Activated CD4-positive, CD25-positive, alpha-beta regulatory T cell (primary cell): Measurements from ENCODE around the gene WNT5A.

ENCODE experiments used
- DNase-seq, 4 experiments: peaks; one replicate each; lab custom pipeline; 2025; lab: John Stamatoyannopoulos, UW

The WNT5A gene

DNA sequence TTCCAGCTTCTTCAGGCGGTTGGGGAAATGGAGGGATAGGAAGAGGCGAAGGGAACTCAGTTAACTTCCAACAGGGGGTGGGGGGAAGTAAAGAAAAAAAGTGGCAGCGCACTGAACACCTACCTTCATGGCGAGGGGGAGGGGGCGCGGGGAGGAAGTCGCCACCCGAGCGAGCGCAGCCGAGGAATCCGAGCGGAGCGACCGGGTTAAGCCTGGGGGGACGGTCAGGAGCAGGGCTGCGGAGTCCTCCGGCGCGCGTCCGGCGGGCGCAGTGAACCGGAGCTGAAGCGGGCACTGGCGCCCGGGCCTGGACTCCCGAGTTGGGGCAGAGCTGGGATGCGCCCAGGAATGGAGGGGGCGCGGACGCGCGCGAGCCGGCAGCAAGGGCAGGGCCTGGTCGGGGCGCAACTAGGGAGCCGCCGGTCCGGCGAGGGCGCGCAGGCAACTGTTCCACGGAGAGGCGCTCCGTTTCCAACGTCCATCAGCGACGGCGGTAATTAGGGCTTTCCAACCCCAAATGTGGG lies at the start of gene WNT5A:
Gene WNT5A (minus strand): TSS at position 450 of the 524 bp plus-strand sequence. CDS start 321 bp downstream, at position 129.
- DNase-seq = no peak

DNA sequence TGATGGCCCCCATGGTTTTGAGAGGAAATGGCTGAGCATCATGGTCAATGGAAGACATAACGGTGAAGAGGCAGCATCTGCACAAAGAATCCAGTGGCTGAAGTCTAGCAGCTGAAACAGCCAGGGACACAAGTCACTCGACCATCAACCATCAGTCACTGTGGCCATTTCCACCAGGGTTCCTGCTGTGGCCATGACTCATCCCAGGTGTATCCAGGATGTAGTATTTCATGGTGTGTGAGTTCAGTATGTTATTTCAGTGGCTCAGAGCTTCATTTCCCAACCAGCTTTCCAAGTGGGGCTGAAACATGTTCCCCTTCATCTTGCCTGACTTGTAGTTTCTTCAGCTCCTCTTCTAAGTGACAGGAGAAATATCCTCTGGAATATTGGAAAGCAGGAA lies 47.8 kb upstream of the WNT5A start:
- no peak for DNase-seq

DNA sequence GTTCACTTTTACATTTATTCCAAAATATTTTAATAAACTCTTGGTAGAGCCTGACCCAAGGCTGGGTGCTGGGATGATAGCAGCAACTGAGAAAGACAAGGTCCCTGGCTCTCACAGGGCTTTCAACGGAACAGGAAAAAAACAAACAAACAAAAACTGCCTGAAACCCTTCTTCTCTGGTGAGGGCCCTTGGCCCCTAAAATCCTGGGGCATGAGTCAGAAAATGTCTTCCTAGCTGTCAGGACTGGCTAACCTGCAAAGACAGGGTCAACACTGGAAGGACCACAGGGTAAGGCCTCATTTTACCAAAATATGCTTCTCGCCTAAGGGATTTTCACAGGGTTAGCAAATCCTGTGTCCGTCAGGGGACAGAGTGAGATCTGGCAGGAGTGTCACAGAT lies 45.7 kb upstream of the WNT5A start:
- no peak for DNase-seq

- DNase-seq = no peak
Measured at GRCh38 chr3:55531321-55531720, 44.2 kb upstream of the WNT5A start.

- DNase-seq = no peak
Measured at GRCh38 chr3:55527361-55527760, 40.3 kb upstream of the WNT5A start.

- no peak for DNase-seq
Measured at GRCh38 chr3:55526332-55527030, 39.4 kb upstream of the WNT5A start.

DNA sequence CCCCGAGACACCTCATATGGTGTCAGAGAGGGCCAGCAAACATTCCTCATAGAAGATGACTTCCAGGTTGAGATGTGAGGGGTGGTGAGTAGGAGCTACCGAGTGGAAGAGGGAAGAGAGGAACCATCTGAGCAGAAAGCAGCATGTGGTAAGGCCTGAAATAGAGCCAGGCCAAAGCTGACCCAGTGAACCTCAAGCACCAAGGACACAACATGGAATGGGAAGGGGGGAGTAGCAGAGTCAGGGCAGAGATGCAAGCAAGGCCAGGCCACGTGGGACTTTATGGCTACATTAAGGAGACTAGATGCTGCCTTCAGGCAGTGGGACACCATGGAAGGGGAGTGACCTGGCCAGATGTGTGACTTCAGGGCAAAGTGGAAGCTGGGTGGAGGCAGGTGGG lies 38.3 kb upstream of the WNT5A start:
- DNase-seq = no peak

DNA sequence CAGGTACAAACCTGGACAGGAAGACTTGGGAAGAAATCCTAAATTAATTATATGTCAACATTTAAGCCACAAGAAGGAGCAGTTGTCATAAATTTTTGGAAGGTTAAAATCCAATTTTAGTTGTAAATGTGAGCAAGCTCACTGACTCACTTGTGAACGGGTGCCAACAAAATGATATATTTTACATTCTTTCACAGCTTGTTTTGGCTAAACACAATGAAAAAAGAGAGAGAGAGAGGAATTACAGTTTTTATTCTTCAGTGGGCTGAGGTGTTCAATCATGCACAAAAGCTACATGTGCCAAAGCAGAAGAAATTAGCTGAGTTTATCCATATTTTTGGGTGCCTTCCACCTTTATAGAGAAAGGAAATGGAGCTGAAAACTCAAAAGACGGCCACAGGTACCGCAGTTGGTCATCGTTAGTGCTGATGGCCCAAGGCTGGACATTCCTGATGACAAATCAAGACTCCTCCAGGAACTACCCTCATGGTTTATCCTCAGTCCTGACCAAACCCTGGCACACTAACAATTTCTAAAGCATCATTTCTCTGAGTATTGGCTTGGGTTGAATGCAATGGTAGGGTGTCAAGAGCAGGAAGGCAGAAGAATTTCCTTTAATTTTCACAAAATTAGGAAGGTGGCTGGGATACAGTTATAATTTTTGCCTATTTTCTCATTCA lies 37.6 kb upstream of the WNT5A start:
- DNase-seq = no peak

DNA sequence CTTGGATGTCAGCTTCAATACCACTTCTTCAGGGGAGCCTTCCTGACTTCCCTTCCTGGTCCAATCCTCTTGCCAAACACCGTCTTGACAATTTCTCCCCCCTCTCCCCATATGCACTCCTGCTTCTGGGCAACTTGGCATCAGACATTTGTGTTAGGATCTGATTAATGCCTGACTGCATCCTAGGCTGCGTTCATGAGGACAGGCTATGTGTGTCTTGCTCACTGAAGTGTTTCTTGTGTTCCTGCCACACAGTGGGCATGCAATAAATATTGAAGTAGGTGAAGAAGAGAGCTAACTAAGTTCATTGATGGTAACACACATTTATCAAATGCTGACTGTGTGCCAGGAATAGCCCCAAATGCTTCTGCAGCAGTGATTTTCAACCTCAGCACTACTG lies 36.4 kb upstream of the WNT5A start:
- DNase-seq = no peak

DNA sequence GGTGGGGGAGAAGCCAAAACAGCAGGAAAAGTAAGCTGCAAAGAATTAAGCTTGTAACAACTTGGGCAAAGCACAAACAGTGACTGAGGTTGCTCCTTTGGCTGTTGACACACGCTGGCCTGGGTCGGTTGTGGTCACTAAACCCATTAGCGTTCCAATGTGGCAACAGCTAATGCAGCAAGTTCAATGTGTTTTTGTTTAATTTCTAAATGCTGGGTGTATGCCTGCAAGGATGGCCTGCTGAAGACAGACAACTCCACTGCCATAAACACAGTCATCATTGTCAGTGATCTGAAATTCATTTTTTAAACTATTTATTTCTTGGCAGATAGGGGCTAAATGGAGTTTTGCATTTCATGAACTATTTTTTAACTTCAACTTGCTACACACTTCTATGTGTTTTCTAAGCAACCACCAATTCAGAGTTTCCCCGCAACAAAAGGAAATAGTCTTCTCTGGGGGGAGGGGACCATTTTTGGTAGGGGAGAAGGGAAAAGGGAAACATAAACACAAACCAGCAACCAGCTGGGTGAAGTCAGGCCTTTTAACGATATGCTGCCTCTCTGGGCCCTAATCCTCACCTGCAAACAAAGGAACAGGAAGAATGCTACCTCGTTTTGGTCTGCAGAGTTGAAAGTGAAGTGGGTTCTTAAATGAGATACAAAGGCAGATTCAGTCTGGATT lies 34.8 kb upstream of the WNT5A start:
- DNase-seq = no peak

GRCh38 chr3:55521064-55521737 lies 34.1 kb upstream of the WNT5A start:
- DNase-seq = no peak

DNA sequence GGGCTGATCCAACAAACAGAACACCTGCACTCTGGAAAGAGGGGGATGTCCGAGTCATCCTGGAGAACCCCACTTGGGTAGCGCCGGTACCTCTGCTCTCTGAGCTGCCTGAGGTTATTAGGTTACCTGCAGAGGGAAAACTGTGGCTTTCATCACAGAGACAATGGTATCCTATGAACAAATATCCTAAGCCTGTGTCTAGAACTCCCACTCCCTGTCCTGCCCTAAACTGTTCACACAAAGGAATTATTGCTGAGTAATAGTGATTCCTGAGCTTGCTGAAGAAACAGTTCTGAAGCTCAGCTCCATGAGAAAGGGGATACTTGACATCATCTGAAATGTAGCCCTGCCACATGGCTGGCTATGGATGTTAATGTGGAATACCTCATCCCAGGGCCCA lies 31.9 kb upstream of the WNT5A start:
- no peak for DNase-seq

GRCh38 chr3:55518451-55518850 lies 31.3 kb upstream of the WNT5A start:
- no peak for DNase-seq

DNA sequence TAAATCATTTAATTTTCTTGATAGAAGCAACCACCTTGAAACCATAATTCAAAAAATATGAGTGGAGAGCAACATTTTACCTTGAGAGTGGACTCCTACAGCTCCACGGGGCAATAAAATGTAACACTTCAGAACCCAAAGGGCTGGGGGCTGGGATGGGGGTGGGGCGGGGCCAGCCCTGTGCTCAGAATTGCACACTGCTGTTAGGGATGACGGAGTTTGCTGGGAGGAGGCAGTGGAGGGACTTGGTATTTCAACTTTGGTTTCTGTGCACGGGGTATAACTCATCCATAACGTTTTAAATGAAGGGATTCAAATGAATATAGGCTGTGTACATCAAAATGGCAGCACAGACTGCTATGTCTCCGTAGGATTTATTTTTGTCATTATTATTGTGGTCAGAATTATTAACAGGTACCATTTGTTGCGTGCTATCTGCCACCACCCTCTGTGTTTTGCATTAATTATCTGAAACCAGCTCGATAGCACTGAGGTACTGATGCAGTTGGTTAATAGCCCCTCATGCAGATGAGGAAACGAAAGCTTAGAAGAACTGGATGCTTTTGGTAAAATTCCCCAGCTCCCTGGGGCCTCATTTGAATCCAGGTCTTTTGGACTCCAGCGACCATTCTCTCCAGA lies 29.4 kb upstream of the WNT5A start:
- DNase-seq = no peak

GRCh38 chr3:55515550-55516246 lies 28.6 kb upstream of the WNT5A start:
- DNase-seq = no peak

- DNase-seq = no peak
Measured at GRCh38 chr3:55514962-55515361, 27.9 kb upstream of the WNT5A start.

DNA sequence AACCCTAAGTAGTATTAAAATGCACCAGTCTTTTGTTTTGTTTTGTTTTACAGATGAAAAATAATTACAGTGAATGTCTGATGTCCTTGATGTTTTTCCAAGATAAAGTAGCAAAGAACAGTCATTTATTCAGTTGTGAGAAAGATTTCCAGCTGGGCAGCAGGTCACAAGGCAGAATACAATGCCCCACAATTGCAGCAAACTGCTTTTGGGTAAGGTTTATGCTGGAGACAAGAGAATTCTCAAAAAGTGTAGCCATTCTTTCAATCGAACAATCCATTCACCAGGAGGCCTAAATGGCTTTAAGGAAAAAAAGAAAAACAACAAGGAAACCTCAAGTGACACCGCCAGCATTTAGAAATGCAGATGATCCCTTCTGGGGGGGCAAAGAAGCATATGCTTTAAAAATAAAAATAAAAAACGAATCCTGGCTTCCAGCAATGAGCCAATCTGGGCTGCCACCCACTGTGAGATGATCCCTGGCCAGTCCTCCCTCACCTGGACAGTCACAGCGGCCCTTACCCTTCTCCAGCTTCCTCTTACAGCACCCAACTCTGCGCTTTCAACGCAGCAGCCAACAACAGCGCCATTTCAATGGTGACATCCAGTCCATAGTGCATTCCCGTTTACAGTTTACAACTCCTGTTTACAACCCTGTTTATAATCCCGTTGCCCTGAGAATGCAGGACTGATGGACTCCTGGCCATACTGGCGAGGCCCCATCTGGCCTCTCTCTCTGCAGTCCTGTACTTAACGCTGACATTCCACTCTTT lies 25.7 kb upstream of the WNT5A start:
- no peak for DNase-seq

- DNase-seq = no peak
Measured at GRCh38 chr3:55511895-55512570, 24.9 kb upstream of the WNT5A start.

DNA sequence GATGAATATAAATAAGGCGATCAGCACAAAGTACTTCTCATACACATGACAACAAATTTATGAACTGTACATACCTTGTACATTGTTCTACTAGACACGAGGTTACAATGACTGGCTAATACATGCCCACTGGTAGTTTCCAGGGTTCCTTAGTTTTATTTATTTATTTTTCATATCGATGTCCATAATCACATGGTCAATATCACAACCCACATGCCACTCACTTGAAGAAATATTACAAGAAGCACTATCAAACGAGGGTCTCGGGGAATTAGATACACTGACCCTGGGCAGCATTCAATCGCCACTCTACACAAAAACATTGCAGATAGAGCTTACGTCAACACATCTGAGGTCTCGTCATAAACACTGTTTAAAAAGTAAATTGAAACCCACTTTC lies 21.2 kb upstream of the WNT5A start:
- no peak for DNase-seq

DNA sequence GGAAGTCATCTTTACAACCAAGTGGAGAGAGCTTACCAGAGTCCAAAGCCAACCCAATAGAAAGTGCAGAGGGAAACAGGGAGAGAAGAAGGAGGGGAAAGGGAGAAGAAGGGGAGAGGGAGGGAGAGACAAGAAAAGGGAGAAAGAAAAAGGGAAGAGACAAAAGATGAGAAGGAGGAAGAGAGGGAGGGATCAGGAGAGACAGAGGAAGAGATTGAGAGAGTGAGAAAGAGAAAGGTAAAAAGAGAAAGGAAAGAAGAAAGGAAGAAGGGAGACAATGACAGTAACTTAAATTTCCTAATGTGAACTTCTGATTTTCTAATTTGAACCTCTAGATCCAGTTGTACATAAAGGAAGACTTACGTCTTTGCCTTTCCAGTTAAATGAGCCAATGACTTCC lies 20.7 kb upstream of the WNT5A start:
- DNase-seq = no peak
